HG03039 (cell line): ENCODE results near the gene ATF1.
"Not testable (repeated sequence)": the region's sequence is repeated elsewhere in the genome, so short reads cannot be mapped to it uniquely, and the experiment has no call there.

ENCODE experiments used
- ATAC-seq: cut with Tn5 transposase; IDR thresholded peaks from one replicate; pipeline ENCODE4 v1.9.1; 2021; ENCODE audit warnings: mild to moderate bottlenecking, moderate library complexity; ENCODE audit not compliant: unreplicated experiment

The ATF1 gene

GRCh38 chr12:50790081-50790480, 26.2 kb downstream of the ATF1 start:
- no peak for ATAC-seq

GRCh38 chr12:50799908-50800307, 36.0 kb downstream of the ATF1 start:
- ATAC-seq = no peak

GRCh38 chr12:50803230-50803875, 39.5 kb downstream of the ATF1 start:
- no peak for ATAC-seq

DNA sequence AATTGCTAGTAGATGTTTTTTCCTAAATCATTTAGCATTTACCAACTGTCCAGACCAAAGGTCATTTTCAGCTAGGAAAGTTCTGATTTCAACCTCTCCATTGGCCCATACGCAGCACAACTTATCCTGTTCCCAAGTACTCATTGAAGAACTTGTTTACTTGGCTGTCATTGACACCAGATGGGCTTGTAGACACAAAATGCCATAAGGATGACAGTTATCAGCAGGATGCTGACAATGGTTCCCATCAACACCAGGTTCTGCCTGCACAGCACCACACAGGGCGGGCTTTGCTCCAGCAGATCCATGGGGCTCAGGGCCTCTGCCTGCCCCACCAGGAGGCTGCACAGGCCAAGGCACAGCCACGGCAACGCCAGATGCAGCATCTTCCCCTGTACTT, 42.3 kb downstream of the ATF1 start:
- ATAC-seq = no peak

DNA sequence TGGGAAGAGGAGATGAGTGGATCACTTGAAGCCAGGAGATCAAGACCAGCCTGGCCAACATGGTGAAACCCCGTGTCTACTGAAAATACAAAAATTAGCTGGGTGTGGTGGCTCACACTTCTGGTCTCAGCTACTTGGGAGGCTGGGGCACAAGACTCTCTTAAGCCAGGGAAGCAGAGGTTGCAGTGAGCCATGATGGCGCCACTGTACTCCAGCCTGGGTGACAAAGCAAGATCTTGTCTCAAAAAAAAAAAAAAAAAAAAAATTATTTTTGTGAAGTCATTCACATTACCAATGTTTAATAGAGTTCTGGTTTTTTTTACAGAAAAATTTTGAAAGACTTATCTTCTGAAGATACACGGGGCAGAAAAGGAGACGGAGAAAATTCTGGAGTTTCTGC, 45.2 kb downstream of the ATF1 start:
- not testable (repeated sequence) for ATAC-seq

GRCh38 chr12:50814921-50815320, 51.0 kb downstream of the ATF1 start:
- ATAC-seq = not testable (repeated sequence)

DNA sequence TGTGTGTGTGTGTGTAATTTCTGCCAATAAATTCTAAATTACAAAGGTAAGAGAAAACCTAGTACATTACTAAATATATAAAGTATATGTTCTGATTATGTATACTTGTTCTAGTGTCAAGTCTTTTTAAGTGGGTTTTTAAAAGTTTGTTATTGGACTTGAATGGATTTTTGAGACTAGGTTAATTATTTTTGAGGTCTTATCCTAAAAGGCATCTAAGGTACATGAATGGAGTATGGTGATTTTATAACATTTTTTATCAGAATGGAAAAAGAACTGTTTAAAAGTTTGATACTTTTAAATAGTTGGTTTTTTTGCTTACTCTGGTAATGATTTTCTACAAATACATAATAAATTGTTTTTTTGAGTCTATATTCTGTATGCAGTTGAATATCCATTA, 56.3 kb downstream of the ATF1 start:
- ATAC-seq = no peak

DNA sequence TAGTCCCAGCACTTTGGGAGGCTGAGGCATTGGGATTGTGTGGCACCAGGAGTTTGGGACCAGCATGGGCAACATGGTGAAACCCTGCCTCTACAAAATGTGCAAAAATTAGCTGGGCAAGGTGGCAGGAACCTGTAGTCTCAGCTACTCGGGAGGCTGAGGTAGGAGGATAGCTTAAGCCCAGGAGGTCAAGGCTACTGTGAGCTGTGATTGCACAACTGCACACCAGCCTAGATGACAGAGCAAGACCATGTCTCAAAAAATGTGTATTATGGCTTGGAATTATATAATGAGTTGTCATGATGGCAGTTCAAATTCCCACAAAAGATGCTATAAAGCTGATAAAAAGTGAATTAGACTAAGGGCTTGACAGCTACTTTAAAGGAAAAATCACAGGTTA, 58.2 kb downstream of the ATF1 start:
- no peak for ATAC-seq

- ATAC-seq = not testable (repeated sequence)
Measured at GRCh38 chr12:50823724-50824123, 59.8 kb downstream of the ATF1 start.

GRCh38 chr12:50824914-50825313, 61.0 kb downstream of the ATF1 start:
- ATAC-seq = no peak

GRCh38 chr12:50825372-50825838, 61.5 kb downstream of the ATF1 start:
- ATAC-seq = no peak

- ATAC-seq = no peak
Measured at GRCh38 chr12:50828121-50828520, 64.2 kb downstream of the ATF1 start.

DNA sequence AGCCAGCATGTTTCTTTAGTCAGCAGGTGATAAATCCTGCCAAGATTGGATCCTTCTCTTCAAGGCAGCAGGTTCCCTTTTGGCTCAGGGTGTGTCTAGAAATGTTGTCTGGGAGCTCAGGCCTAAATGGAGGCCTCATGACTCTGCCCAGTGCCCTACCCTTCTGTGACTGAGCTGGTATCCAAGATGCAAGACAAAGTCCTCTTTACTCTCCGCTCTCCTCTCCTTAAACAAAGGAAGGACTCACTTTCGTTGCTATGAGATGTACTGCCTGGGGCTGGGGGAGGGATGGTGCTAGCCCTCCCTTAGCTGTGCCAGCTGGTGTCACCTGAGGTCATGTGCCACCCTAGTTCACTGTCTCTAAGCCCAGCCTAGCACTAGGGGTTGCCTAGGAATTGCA, 65.0 kb downstream of the ATF1 start:
- no peak for ATAC-seq

DNA sequence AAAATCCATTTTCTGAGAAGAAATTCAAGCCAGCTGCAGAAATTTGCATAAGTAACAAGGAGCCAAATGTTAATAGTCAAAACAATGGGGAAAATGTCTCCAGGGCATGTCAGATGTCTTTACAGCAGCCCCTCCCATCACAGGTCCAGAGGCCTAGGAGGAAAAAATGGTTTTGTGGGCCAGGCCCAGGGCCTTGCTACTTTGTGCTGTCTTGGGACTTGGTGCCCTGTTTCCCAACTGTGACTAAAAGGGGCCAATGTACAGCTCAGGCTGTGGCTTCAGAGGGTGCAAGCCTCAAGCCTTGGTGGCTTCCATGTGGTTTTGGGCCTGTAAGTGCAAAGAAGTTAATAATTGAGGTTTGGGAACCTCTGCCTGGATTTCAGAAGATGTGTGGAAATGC, 69.9 kb downstream of the ATF1 start:
- ATAC-seq = not testable (repeated sequence)

DNA sequence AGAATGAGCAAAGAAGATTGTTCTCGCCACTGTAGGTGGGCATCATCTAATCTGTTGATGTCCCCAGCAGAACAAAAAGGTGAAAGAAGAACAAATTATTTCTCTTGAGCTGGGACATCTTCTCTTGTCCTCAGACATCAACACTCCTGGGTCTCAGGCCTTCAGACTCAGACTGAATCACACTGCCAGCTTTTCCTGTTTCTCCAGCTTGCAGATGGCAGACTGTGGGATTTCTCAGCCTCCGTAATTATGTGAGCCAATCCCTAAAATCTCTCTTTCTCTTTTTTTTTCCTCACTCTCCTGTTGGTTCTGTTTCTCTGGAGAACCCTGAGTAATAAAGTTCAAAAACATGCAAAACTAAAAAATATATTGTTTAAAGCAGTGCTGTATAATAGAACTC, 75.1 kb downstream of the ATF1 start:
- no peak for ATAC-seq

DNA sequence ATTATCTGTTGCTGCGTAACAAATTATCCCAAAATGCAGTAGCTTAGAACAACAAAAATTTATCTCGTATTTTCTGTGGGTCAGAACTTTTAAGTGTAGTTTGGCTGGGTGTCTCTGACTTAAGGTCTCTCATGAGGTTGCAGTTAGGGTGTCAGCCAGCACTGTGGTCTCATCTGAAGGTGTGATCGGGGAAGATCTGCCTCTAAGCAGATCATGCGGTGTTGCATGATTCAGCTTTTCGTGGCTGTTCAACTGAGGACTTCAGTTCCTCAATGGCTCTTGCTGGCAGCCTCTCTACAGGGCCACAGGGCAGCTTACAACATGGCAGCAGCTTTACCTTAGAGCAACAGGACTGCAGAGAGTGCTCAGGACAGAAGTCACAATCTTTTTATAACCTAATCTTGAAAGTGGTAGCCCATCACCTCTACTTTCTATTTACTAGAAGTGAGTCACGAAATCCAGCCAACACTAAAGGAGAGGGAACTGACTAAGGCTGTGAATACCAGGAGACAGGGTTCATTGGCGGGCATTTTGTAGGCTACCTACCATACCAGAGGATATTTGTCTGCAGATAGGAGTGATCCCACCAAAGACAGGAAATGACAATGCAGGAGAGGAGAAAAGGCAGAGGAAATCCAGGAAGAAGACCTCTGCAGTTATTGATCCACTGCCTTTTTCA, 77.0 kb downstream of the ATF1 start:
- ATAC-seq = no peak

GRCh38 chr12:50841716-50842531, 78.0 kb downstream of the ATF1 start:
- ATAC-seq = no peak

DNA sequence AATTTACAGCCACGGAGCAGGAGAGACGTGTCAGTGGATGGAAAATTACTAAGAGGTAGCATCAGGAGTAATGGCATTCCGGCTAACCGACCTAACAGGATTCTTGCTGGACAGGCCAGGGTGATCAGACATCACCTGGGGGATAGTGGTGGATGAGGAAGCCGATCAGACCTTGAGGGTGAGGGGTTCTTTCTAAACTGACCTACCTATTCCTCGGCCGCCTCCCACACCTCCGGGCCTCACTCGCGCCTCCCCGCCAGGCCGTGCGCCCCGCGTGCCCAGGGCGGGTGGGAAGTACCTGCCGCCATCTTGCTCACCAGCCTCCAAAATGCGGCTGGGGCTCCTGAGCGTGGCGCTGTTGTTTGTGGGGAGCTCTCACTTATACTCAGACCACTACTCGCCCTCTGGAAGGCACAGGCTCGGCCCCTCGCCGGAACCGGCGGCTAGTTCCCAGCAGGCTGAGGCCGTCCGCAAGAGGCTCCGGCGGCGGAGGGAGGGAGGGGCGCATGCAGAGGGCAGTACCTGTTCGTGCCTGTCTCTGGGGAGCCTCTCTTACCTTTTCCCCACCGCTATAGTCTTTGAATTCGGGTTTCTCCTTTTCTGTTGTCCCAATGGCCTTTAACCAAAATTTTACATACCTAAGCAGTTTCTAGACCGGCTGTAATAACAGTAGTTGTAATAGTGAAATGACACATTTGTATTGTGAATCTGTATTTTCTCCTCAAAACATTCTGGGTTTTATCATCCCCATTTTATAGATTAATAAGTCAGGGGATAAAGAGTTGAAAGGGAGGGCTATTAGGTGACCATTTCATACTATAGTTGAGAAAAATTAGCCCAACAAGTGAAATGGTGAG, 79.0 kb downstream of the ATF1 start, which contains the start of gene TMPRSS12:
Gene TMPRSS12 (plus strand): TSS at position 290 of the 857 bp plus-strand sequence. CDS start 39 bp downstream, at position 329.
- ATAC-seq = no peak

GRCh38 chr12:50845021-50845647, 81.2 kb downstream of the ATF1 start:
- no peak for ATAC-seq

DNA sequence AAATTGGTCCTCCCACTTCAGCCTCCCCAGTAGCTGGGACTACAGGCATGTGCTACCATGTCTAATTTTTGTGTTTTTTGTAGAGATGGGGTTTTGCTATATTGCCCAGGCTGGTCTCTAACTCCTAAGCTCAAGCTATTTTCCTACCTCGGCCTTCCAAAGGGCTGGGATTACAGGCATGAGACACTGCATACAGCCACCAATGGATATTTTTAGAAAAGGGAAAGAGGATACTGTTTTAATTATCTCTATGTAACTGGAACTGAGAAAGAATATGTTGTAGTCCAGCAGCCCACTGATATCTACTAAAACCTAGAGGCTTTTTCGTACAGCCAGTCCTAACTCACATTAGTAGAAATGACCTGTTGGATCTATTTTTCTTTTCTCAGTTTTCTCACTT, 85.1 kb downstream of the ATF1 start:
- no peak for ATAC-seq
